ENCODE measurements around the gene PHACTR4.

PHACTR4 gene

GRCh38 chr1:28503117-28503516, 133.6 kb downstream of the PHACTR4 start:
- no peak overlapping the region for H3K27ac ChIP-seq (ENCODE audit: extremely low read depth, low read depth, low read length)
- no peaks in the 10 kb centered on the region; the same call in 1 of the 2 replicates for H3K4me1 ChIP-seq (ENCODE audit: control insufficient read depth, insufficient read depth, low read length)
- ChIA-PET POLR2A (no interaction called here), CTCF (no interaction called here)
- no peaks in the 10 kb centered on the region for H3K9me3 ChIP-seq (ENCODE audit: control insufficient read depth, insufficient read depth, low read depth, low read length)
- H3K36me3 ChIP-seq (ENCODE audit: control insufficient read depth in 2 of 2, insufficient read depth in 1 of 2, low read length in 2 of 2), result peaks cover 0 to 20% of the 10 kb centered on the region in 2 experiments; a peak in 2 of 3 replicates
- TF ChIP-seq ZBTB17 (tag by site-specific recombination; IDR thresholded peaks at IDR 0.05), result no peak
- no peak for TF ChIP-seq ZNF791 (tag by site-specific recombination; IDR thresholded peaks at IDR 0.05)
- TF ChIP-seq ZNF391 (tag by site-specific recombination; IDR thresholded peaks at IDR 0.05; ENCODE audit: borderline replicate concordance, low read depth), result no peak
- no peak for TF ChIP-seq HOXC10 (CRISPR knock-in tag; IDR thresholded peaks at IDR 0.05)
- TF ChIP-seq HIC1 (tag by site-specific recombination; IDR thresholded peaks at IDR 0.05), result no peak
- no peak for TF ChIP-seq ZNF704 (tag by site-specific recombination; IDR thresholded peaks at IDR 0.05)
- no peak for TF ChIP-seq INSM2 (tag by site-specific recombination; IDR thresholded peaks at IDR 0.05)
- TF ChIP-seq ZNF433 (tag by site-specific recombination; IDR thresholded peaks at IDR 0.05; ENCODE audit: low read depth), result no peak
- TF ChIP-seq PRDM2 (tag by site-specific recombination; IDR thresholded peaks at IDR 0.05; ENCODE audit: borderline replicate concordance), result no peak
- no peak for TF ChIP-seq ZNF335 (tag by site-specific recombination; conservative IDR thresholded peaks at IDR 0.05)
- TF ChIP-seq SP3 (tag by site-specific recombination; IDR thresholded peaks at IDR 0.05), result no peak
- TF ChIP-seq ZNF341 (tag by site-specific recombination; IDR thresholded peaks at IDR 0.05; ENCODE audit: low read depth), result no peak
- TF ChIP-seq ZNF155 (tag by site-specific recombination; IDR thresholded peaks at IDR 0.05), result no peak
- no peak for TF ChIP-seq ZNF223 (tag by site-specific recombination; IDR thresholded peaks at IDR 0.05)
- TF ChIP-seq ZNF776 (tag by site-specific recombination; IDR thresholded peaks at IDR 0.05; ENCODE audit: borderline replicate concordance), result no peak
- TF ChIP-seq OSR2 (tag by site-specific recombination; IDR thresholded peaks at IDR 0.05), result no peak
- no peak for TF ChIP-seq TSHZ1 (tag by site-specific recombination; IDR thresholded peaks at IDR 0.05; ENCODE audit: borderline replicate concordance)
- no peak for TF ChIP-seq BCL11A (tag by site-specific recombination; IDR thresholded peaks at IDR 0.05; ENCODE audit: low read depth)
- no peak for TF ChIP-seq ZNF792 (tag by site-specific recombination; IDR thresholded peaks at IDR 0.05)
- TF ChIP-seq ZNF24 (tag by site-specific recombination; IDR thresholded peaks at IDR 0.05), result no peak
- H3K4me3 ChIP-seq (ENCODE audit: low read depth, low read length), result no peak overlapping the region

All from HEK293 (cell line).